ENCODE measurements around the gene MAGEF1. TPM values are rescaled to one million over a fixed set of nuclear protein-coding genes. Genes with fewer than 3 reads are reported as not detected.

Gene MAGEF1
- total and polyA plus RNA-seq, 2 donors (not counting 1 experiment from before 2014, with no cell fraction given), result 9.5 to 26.2 TPM

GRCh38 chr3:184712248-184713039 lies 580 bp upstream of the MAGEF1 start:
- Histone ChIP-seq H3K9ac (ENCODE audit: low read length) (peak overlapping the region; percentile 86), H4K20me1 (ENCODE audit: control insufficient read depth, insufficient read depth, low read length, poor library complexity, severe bottlenecking) (peaks cover 8% of the 10 kb centered on the region), H3K27me3 (replicated peaks in 1 of 4; ENCODE audit: control extremely low read depth in 1 of 4, control insufficient read depth in 3 of 4, insufficient read depth in 4 of 4, low read length in 3 of 4) (no peaks in the 10 kb centered on the region), H3K4me2 (replicated peaks; ENCODE audit: low read depth, low read length, poor library complexity, severe bottlenecking) (peak overlapping the region; percentile 95), H3K36me3 (replicated peaks in 1 of 2; ENCODE audit: control extremely low read depth in 1 of 2, control insufficient read depth in 1 of 2, extremely low read depth in 1 of 2, insufficient read depth in 2 of 2, low read length in 1 of 2) (no peaks in the 10 kb centered on the region), H3K79me2 (ENCODE audit: control insufficient read depth, insufficient read depth, low read length) (peaks cover 12% of the 10 kb centered on the region), H3K4me3 (ENCODE audit: control extremely low read depth in 1 of 5, extremely low read depth in 1 of 5, insufficient read depth in 1 of 5, low read depth in 2 of 5, low read length in 4 of 5) (peak overlapping the region; percentile 46 to 87 (median 73)), H2AFZ (ENCODE audit: insufficient read depth, low read depth, low read length, poor library complexity, severe bottlenecking) (peak overlapping the region; percentile 88), H3K4me1 (ENCODE audit: control insufficient read depth in 2 of 2, insufficient read depth in 2 of 2, low read length in 2 of 2) (peaks cover 14 to 29% of the 10 kb centered on the region in 2 donors), H3K27ac (ENCODE audit: low read length in 2 of 2) (peak overlapping the region in 1 of 2 donors; percentile 78), H3K9me3 (ENCODE audit: control extremely low read depth in 1 of 3, control insufficient read depth in 2 of 3, insufficient read depth in 1 of 3, low read length in 2 of 3) (no peaks in the 10 kb centered on the region)
- TF ChIP-seq CTCF (IDR thresholded peaks at IDR 0.05) (no peak), EZH2 (IDR thresholded peaks at IDR 0.05; ENCODE audit: borderline replicate concordance, insufficient read depth, low read depth, low read length, poor library complexity, severe bottlenecking) (no peak)
- no peaks in the 10 kb centered on the region for H3K9me3 Mint-ChIP-seq (ENCODE audit: insufficient read depth)
- intact Hi-C loops (cut with micrococcal nuclease), result loop anchor here (1.0 to 5.0 kb wide), 8 partner anchors 35 to 575 kb away; partner anchors contain the start of genes ABCF3, CLCN2, EIF2B5 and EPHB3
- peaks cover 30% of the 10 kb centered on the region for H3K4me1 Mint-ChIP-seq
- ChIA-PET CTCF (interaction anchor here (1.7 kb wide), 1 partner anchor 151 kb away, joined by 7 read pairs; the partner anchor contains the start of gene EPHB3), POLR2A (no interaction called here)
- 2% methylated on average over 15 of the region's 16 CpGs for WGBS (ENCODE audit: insufficient coverage)
- H3K27ac Mint-ChIP-seq, result peak overlapping the region; percentile 92
- H3K27me3 Mint-ChIP-seq, result no peaks in the 10 kb centered on the region
- DNase-seq (peak; percentile 54), ATAC-seq (ENCODE audit: low read depth) (peak; percentile 32)
- H3K4me3 Mint-ChIP-seq, result peak overlapping the region; percentile 92
